Small intestine (tissue), 7 donors: ENCODE data around the gene ULK3. TPM values are rescaled to one million over a fixed set of nuclear protein-coding genes. Genes with fewer than 3 reads are reported as not detected.
A peak's percentile ranks its signal among the peaks of the same experiment; 100 is the strongest.

Experiments used
- DNase-seq, 2 donors: peaks; one replicate each; pipeline versions ENCODE4 v3.0.0 to v3.0.0-alpha.2; 2013
- FAIRE-seq: peaks from 2 replicates; lab custom pipeline; 2012; peaks lifted over from hg19 to GRCh38; lab: Jason Lieb, UNC
- H3K27ac ChIP-seq, 3 donors: one replicate each; pipeline ENCODE4 v1.5.1; 2013; ENCODE audit warnings: low read length in 2 of 3, mild to moderate bottlenecking in 2 of 3, control low read depth in 1 of 3, inconsistent platforms in 1 of 3, low read depth in 1 of 3, moderate library complexity in 1 of 3
- H3K27me3 ChIP-seq, 3 donors: one replicate each; pipeline ENCODE4 v1.6.1; 2013; ENCODE audit warnings: low read length in 3 of 3, inconsistent platforms in 1 of 3; ENCODE audit not compliant: control insufficient read depth in 3 of 3, insufficient read depth in 3 of 3
- H3K36me3 ChIP-seq, 3 donors: one replicate each; pipeline ENCODE4 v1.6.1; 2013; ENCODE audit warnings: low read length in 3 of 3, inconsistent platforms in 1 of 3, low read depth in 1 of 3, mild to moderate bottlenecking in 1 of 3, moderate library complexity in 1 of 3; ENCODE audit not compliant: control insufficient read depth in 3 of 3, insufficient read depth in 2 of 3
- H3K4me1 ChIP-seq, 3 donors: one replicate each; pipeline ENCODE4 v1.6.1; 2013; ENCODE audit warnings: low read length in 2 of 3, inconsistent platforms in 1 of 3, low read depth in 1 of 3, mild to moderate bottlenecking in 1 of 3, moderate library complexity in 1 of 3; ENCODE audit not compliant: control insufficient read depth in 3 of 3, insufficient read depth in 2 of 3
- H3K4me3 ChIP-seq, 3 donors: one replicate each; pipeline ENCODE4 v1.5.1; 2013; ENCODE audit warnings: low read length in 3 of 3, control low read depth in 1 of 3, inconsistent platforms in 1 of 3, low read depth in 1 of 3, mild to moderate bottlenecking in 1 of 3, moderate library complexity in 1 of 3
- H3K9me3 ChIP-seq, 2 donors: one replicate each; pipeline ENCODE4 v1.6.1; 2013; ENCODE audit warnings: low read depth in 1 of 2, low read length in 1 of 2; ENCODE audit not compliant: control insufficient read depth in 2 of 2, insufficient read depth in 1 of 2
- WGBS, 3 donors: extraction: QIAGEN DNeasy Blood & Tissue Kit; methylation state at CpG; one replicate each; pipeline ENCODE4 v1.1.7; 2013; 5-methylcytosine and 5-hydroxymethylcytosine counted together
- polyA plus RNA-seq, 4 donors: library from polyadenylated mRNA; stranded (reverse) in 3 of 4; unstranded in 1 of 4; fragments of 200-250 nt in 3 of 4; fragments of 120-200 nt in 1 of 4; gene quantifications; one replicate each; pipeline versions ENCODE4 v1.2.1 to v1.2.3, GENCODE V29; 2013
- donor health status: healthy with polysubstance abuse.
- donor health status: control.
- donor health status: control.
- donor health status: Bipolar disorder and iron deficiency.
- donor health status: healthy.

ULK3 gene
- polyA plus RNA-seq, 4 donors, result 38.2 to 111 (median 81.1) TPM

- H3K4me3 ChIP-seq, result peak overlapping the region in 2 of 3 donors; percentile 71 to 98
- FAIRE-seq (no peak), DNase-seq (peak; percentile 67 to 79)
- H3K36me3 ChIP-seq, result peaks cover 2 to 80% (median 8%) of the 10 kb centered on the region in 3 donors
- 25 to 66% (median 63%) methylated on average over 12 to 14 of the region's 14 CpGs for WGBS, 3 donors
- peak overlapping the region; percentile 34 to 97 (median 87) for H3K27ac ChIP-seq
- no peaks in the 10 kb centered on the region for H3K27me3 ChIP-seq
- H3K9me3 ChIP-seq, result no peaks in the 10 kb centered on the region
- peaks cover 2 to 44% (median 4%) of the 10 kb centered on the region in 3 donors for H3K4me1 ChIP-seq
Observed at GRCh38 chr15:74841891-74842373, 1.0 kb downstream of the ULK3 start.

- 40 to 71% (median 53%) methylated on average over 8 to 9 of the region's 9 CpGs for WGBS, 3 donors
- Histone ChIP-seq H3K9me3 (no peaks in the 10 kb centered on the region), H3K27ac (peak overlapping the region in 2 of 3 donors; percentile 12 to 23), H3K4me1 (peaks cover 2 to 44% (median 4%) of the 10 kb centered on the region in 3 donors), H3K4me3 (peak overlapping the region in 2 of 3 donors; percentile 71 to 98), H3K27me3 (no peaks in the 10 kb centered on the region), H3K36me3 (peaks cover 2 to 82% (median 12%) of the 10 kb centered on the region in 3 donors)
- DNase-seq (peak in 1 of 2 donors; percentile 47), FAIRE-seq (no peak)
Observed at GRCh38 chr15:74840851-74841775, 1.8 kb downstream of the ULK3 start.

- Histone ChIP-seq H3K27me3 (no peaks in the 10 kb centered on the region), H3K4me3 (no peak overlapping the region), H3K36me3 (peaks cover 2 to 78% (median 9%) of the 10 kb centered on the region in 3 donors), H3K27ac (no peak overlapping the region), H3K9me3 (no peaks in the 10 kb centered on the region), H3K4me1 (peaks cover 2 to 44% (median 4%) of the 10 kb centered on the region in 3 donors)
- no peak for FAIRE-seq
- 76 to 83% (median 79%) methylated on average over 27 to 31 of the region's 31 CpGs for WGBS, 3 donors
- DNase-seq, result no peak
Observed at GRCh38 chr15:74839526-74840395, 3.2 kb downstream of the ULK3 start.

- Histone ChIP-seq H3K4me1 (peaks cover 2 to 37% (median 3%) of the 10 kb centered on the region in 3 donors), H3K36me3 (peaks cover 2 to 70% (median 9%) of the 10 kb centered on the region in 3 donors), H3K27ac (no peak overlapping the region), H3K4me3 (no peak overlapping the region), H3K27me3 (no peaks in the 10 kb centered on the region), H3K9me3 (no peaks in the 10 kb centered on the region)
- FAIRE-seq (no peak), DNase-seq (no peak)
- 81 to 84% (median 84%) methylated on average over 11 of the region's 11 CpGs for WGBS, 3 donors
Observed at GRCh38 chr15:74838746-74839525, 4.0 kb downstream of the ULK3 start.

- 80 to 88% (median 86%) methylated on average over 10 of the region's 10 CpGs for WGBS, 3 donors
Observed at GRCh38 chr15:74838137-74838516, 4.8 kb downstream of the ULK3 start.

GRCh38 chr15:74837482-74838136, 5.3 kb downstream of the ULK3 start:
- Histone ChIP-seq H3K36me3 (peaks cover 2 to 67% (median 9%) of the 10 kb centered on the region in 3 donors), H3K9me3 (no peaks in the 10 kb centered on the region), H3K4me3 (no peak overlapping the region), H3K4me1 (peaks cover 0 to 32% (median 0%) of the 10 kb centered on the region in 3 donors), H3K27me3 (no peaks in the 10 kb centered on the region), H3K27ac (no peak overlapping the region)
- DNase-seq (no peak), FAIRE-seq (no peak)
- WGBS, 3 donors, result 80 to 91% (median 83%) methylated on average over 15 of the region's 15 CpGs

More at GRCh38 chr15:74838137-74838516, 4.8 kb downstream of the ULK3 start:
- Histone ChIP-seq H3K9me3 (no peaks in the 10 kb centered on the region), H3K36me3 (peaks cover 2 to 67% (median 9%) of the 10 kb centered on the region in 3 donors), H3K27me3 (no peaks in the 10 kb centered on the region), H3K4me3 (no peak overlapping the region), H3K27ac (no peak overlapping the region), H3K4me1 (peaks cover 0 to 30% (median 0%) of the 10 kb centered on the region in 3 donors)
- FAIRE-seq (no peak), DNase-seq (no peak)

GRCh38 chr15:74836846-74837245, 6.1 kb downstream of the ULK3 start:
- H3K36me3 ChIP-seq, result peaks cover 2 to 64% (median 9%) of the 10 kb centered on the region in 3 donors
- no peak overlapping the region for H3K27ac ChIP-seq
- H3K4me1 ChIP-seq, result peaks cover 0 to 34% (median 3%) of the 10 kb centered on the region in 3 donors
- no peaks in the 10 kb centered on the region for H3K27me3 ChIP-seq
- no peak for FAIRE-seq
- WGBS, 3 donors, result 80 to 87% (median 84%) methylated on average over 7 of the region's 7 CpGs
- no peak overlapping the region for H3K4me3 ChIP-seq
- no peaks in the 10 kb centered on the region for H3K9me3 ChIP-seq
- DNase-seq, result no peak
